ENCODE measurements around the gene EID3. TPM values are rescaled to one million over a fixed set of nuclear protein-coding genes. Genes with fewer than 3 reads are reported as not detected.

Gene EID3
- total RNA-seq, 1 experiment from 2014 or later = 2.7 TPM

- no peaks in the 10 kb centered on the region for H3K27me3 ChIP-seq (ENCODE audit: low read length)
- H3K36me3 ChIP-seq (ENCODE audit: insufficient read depth, low read length) = no peaks in the 10 kb centered on the region
- H3K4me1 ChIP-seq (ENCODE audit: low read length) = peaks cover 26% of the 10 kb centered on the region
- no peaks in the 10 kb centered on the region for H3K79me2 ChIP-seq (ENCODE audit: low read length)
- no peaks in the 10 kb centered on the region for H3K9me2 ChIP-seq (replicated peaks; ENCODE audit: insufficient read depth, low read length)
- H3K9me3 ChIP-seq (ENCODE audit: low read length) = no peaks in the 10 kb centered on the region
- H3K9ac ChIP-seq (ENCODE audit: low read length) = no peak overlapping the region
- no peak overlapping the region for H3K27ac ChIP-seq (ENCODE audit: low read length)
- H3K4me3 ChIP-seq (ENCODE audit: low read length) = no peak overlapping the region
- DNase-seq = no peak
- H3K4me2 ChIP-seq (ENCODE audit: low read depth, low read length, poor library complexity, severe bottlenecking) = no peak overlapping the region
- no peak overlapping the region for H2AFZ ChIP-seq (ENCODE audit: low read length)
- H4K20me1 ChIP-seq (ENCODE audit: insufficient read depth, low read depth, low read length) = no peaks in the 10 kb centered on the region
These were observed 28.7 kb upstream of the EID3 start for GRCh38 chr12:104274811-104275210.

GRCh38 chr12:104275689-104276088, 27.9 kb upstream of the EID3 start:
- Histone ChIP-seq H3K27ac (ENCODE audit: low read length) (peak overlapping the region; percentile 75), H3K4me1 (ENCODE audit: low read length) (peaks cover 23% of the 10 kb centered on the region), H3K9me2 (replicated peaks; ENCODE audit: insufficient read depth, low read length) (no peaks in the 10 kb centered on the region), H3K27me3 (ENCODE audit: low read length) (no peaks in the 10 kb centered on the region), H3K79me2 (ENCODE audit: low read length) (no peaks in the 10 kb centered on the region), H3K4me2 (ENCODE audit: low read depth, low read length, poor library complexity, severe bottlenecking) (peak overlapping the region; percentile 87), H3K9me3 (ENCODE audit: low read length) (no peaks in the 10 kb centered on the region), H3K9ac (ENCODE audit: low read length) (no peak overlapping the region), H3K36me3 (ENCODE audit: insufficient read depth, low read length) (no peaks in the 10 kb centered on the region), H2AFZ (ENCODE audit: low read length) (peak overlapping the region; percentile 90), H3K4me3 (ENCODE audit: low read length) (peak overlapping the region; percentile 61), H4K20me1 (ENCODE audit: insufficient read depth, low read depth, low read length) (no peaks in the 10 kb centered on the region)
- no peak for DNase-seq

- Histone ChIP-seq H3K36me3 (ENCODE audit: insufficient read depth, low read length) (no peaks in the 10 kb centered on the region), H3K4me1 (ENCODE audit: low read length) (peaks cover 20% of the 10 kb centered on the region), H3K27ac (ENCODE audit: low read length) (peak overlapping the region; percentile 75), H3K27me3 (ENCODE audit: low read length) (no peaks in the 10 kb centered on the region), H3K9ac (ENCODE audit: low read length) (peak overlapping the region; percentile 59), H3K4me3 (ENCODE audit: low read length) (peak overlapping the region; percentile 61), H3K9me2 (replicated peaks; ENCODE audit: insufficient read depth, low read length) (no peaks in the 10 kb centered on the region), H3K4me2 (ENCODE audit: low read depth, low read length, poor library complexity, severe bottlenecking) (peak overlapping the region; percentile 87), H3K79me2 (ENCODE audit: low read length) (no peaks in the 10 kb centered on the region), H4K20me1 (ENCODE audit: insufficient read depth, low read depth, low read length) (no peaks in the 10 kb centered on the region), H2AFZ (ENCODE audit: low read length) (peak overlapping the region; percentile 90), H3K9me3 (ENCODE audit: low read length) (no peaks in the 10 kb centered on the region)
- DNase-seq = peak; percentile 76
These were observed 27.0 kb upstream of the EID3 start for GRCh38 chr12:104276273-104277131.

GRCh38 chr12:104279164-104279563, 24.4 kb upstream of the EID3 start:
- H3K27me3 ChIP-seq (ENCODE audit: low read length) = no peaks in the 10 kb centered on the region
- no peak for DNase-seq
- no peak overlapping the region for H3K4me3 ChIP-seq (ENCODE audit: low read length)
- no peak overlapping the region for H2AFZ ChIP-seq (ENCODE audit: low read length)
- H3K36me3 ChIP-seq (ENCODE audit: insufficient read depth, low read length) = no peaks in the 10 kb centered on the region
- no peak overlapping the region for H3K4me2 ChIP-seq (ENCODE audit: low read depth, low read length, poor library complexity, severe bottlenecking)
- no peaks in the 10 kb centered on the region for H3K79me2 ChIP-seq (ENCODE audit: low read length)
- H4K20me1 ChIP-seq (ENCODE audit: insufficient read depth, low read depth, low read length) = no peaks in the 10 kb centered on the region
- H3K27ac ChIP-seq (ENCODE audit: low read length) = no peak overlapping the region
- no peaks in the 10 kb centered on the region for H3K9me2 ChIP-seq (replicated peaks; ENCODE audit: insufficient read depth, low read length)
- peaks cover 25% of the 10 kb centered on the region for H3K4me1 ChIP-seq (ENCODE audit: low read length)
- H3K9ac ChIP-seq (ENCODE audit: low read length) = no peak overlapping the region
- no peaks in the 10 kb centered on the region for H3K9me3 ChIP-seq (ENCODE audit: low read length)

GRCh38 chr12:104280111-104280510, 23.4 kb upstream of the EID3 start:
- no peak overlapping the region for H3K9ac ChIP-seq (ENCODE audit: low read length)
- H2AFZ ChIP-seq (ENCODE audit: low read length) = no peak overlapping the region
- no peaks in the 10 kb centered on the region for H3K9me3 ChIP-seq (ENCODE audit: low read length)
- H3K9me2 ChIP-seq (replicated peaks; ENCODE audit: insufficient read depth, low read length) = no peaks in the 10 kb centered on the region
- no peak overlapping the region for H3K4me3 ChIP-seq (ENCODE audit: low read length)
- H3K4me2 ChIP-seq (ENCODE audit: low read depth, low read length, poor library complexity, severe bottlenecking) = no peak overlapping the region
- no peaks in the 10 kb centered on the region for H3K27me3 ChIP-seq (ENCODE audit: low read length)
- H3K27ac ChIP-seq (ENCODE audit: low read length) = no peak overlapping the region
- DNase-seq = no peak
- peaks cover 25% of the 10 kb centered on the region for H3K4me1 ChIP-seq (ENCODE audit: low read length)
- no peaks in the 10 kb centered on the region for H3K36me3 ChIP-seq (ENCODE audit: insufficient read depth, low read length)
- no peaks in the 10 kb centered on the region for H4K20me1 ChIP-seq (ENCODE audit: insufficient read depth, low read depth, low read length)
- H3K79me2 ChIP-seq (ENCODE audit: low read length) = no peaks in the 10 kb centered on the region

GRCh38 chr12:104280717-104281458, 22.7 kb upstream of the EID3 start:
- H3K36me3 ChIP-seq (ENCODE audit: insufficient read depth, low read length) = no peaks in the 10 kb centered on the region
- no peaks in the 10 kb centered on the region for H4K20me1 ChIP-seq (ENCODE audit: insufficient read depth, low read depth, low read length)
- no peak overlapping the region for H3K4me3 ChIP-seq (ENCODE audit: low read length)
- H3K9me3 ChIP-seq (ENCODE audit: low read length) = no peaks in the 10 kb centered on the region
- H3K9ac ChIP-seq (ENCODE audit: low read length) = no peak overlapping the region
- DNase-seq = no peak
- H3K4me1 ChIP-seq (ENCODE audit: low read length) = peaks cover 26% of the 10 kb centered on the region
- H3K27me3 ChIP-seq (ENCODE audit: low read length) = no peaks in the 10 kb centered on the region
- H2AFZ ChIP-seq (ENCODE audit: low read length) = no peak overlapping the region
- no peaks in the 10 kb centered on the region for H3K79me2 ChIP-seq (ENCODE audit: low read length)
- no peaks in the 10 kb centered on the region for H3K9me2 ChIP-seq (replicated peaks; ENCODE audit: insufficient read depth, low read length)
- H3K4me2 ChIP-seq (ENCODE audit: low read depth, low read length, poor library complexity, severe bottlenecking) = no peak overlapping the region
- no peak overlapping the region for H3K27ac ChIP-seq (ENCODE audit: low read length)

GRCh38 chr12:104281636-104282035, 21.9 kb upstream of the EID3 start:
- H3K36me3 ChIP-seq (ENCODE audit: insufficient read depth, low read length) = no peaks in the 10 kb centered on the region
- H3K4me1 ChIP-seq (ENCODE audit: low read length) = peaks cover 26% of the 10 kb centered on the region
- H3K4me3 ChIP-seq (ENCODE audit: low read length) = no peak overlapping the region
- H3K9ac ChIP-seq (ENCODE audit: low read length) = no peak overlapping the region
- H3K27me3 ChIP-seq (ENCODE audit: low read length) = no peaks in the 10 kb centered on the region
- H3K4me2 ChIP-seq (ENCODE audit: low read depth, low read length, poor library complexity, severe bottlenecking) = no peak overlapping the region
- no peak overlapping the region for H3K27ac ChIP-seq (ENCODE audit: low read length)
- no peaks in the 10 kb centered on the region for H3K9me2 ChIP-seq (replicated peaks; ENCODE audit: insufficient read depth, low read length)
- H2AFZ ChIP-seq (ENCODE audit: low read length) = no peak overlapping the region
- no peaks in the 10 kb centered on the region for H4K20me1 ChIP-seq (ENCODE audit: insufficient read depth, low read depth, low read length)
- no peaks in the 10 kb centered on the region for H3K9me3 ChIP-seq (ENCODE audit: low read length)
- H3K79me2 ChIP-seq (ENCODE audit: low read length) = no peaks in the 10 kb centered on the region
- no peak for DNase-seq

- Histone ChIP-seq H3K9me2 (replicated peaks; ENCODE audit: insufficient read depth, low read length) (no peaks in the 10 kb centered on the region), H3K36me3 (ENCODE audit: insufficient read depth, low read length) (no peaks in the 10 kb centered on the region), H3K9me3 (ENCODE audit: low read length) (no peaks in the 10 kb centered on the region), H4K20me1 (ENCODE audit: insufficient read depth, low read depth, low read length) (no peaks in the 10 kb centered on the region), H3K79me2 (ENCODE audit: low read length) (no peaks in the 10 kb centered on the region; the same call in 1 of the 2 replicates), H3K27ac (ENCODE audit: low read length) (no peak overlapping the region), H3K9ac (ENCODE audit: low read length) (no peak overlapping the region), H3K4me3 (ENCODE audit: low read length) (no peak overlapping the region), H3K27me3 (ENCODE audit: low read length) (no peaks in the 10 kb centered on the region), H3K4me2 (ENCODE audit: low read depth, low read length, poor library complexity, severe bottlenecking) (no peak overlapping the region), H2AFZ (ENCODE audit: low read length) (no peak overlapping the region), H3K4me1 (ENCODE audit: low read length) (peaks cover 22% of the 10 kb centered on the region)
- no peak for DNase-seq
These were observed 21.4 kb upstream of the EID3 start for GRCh38 chr12:104282109-104282508.
